Measurements from ENCODE around the gene UGT2B17.

DNA sequence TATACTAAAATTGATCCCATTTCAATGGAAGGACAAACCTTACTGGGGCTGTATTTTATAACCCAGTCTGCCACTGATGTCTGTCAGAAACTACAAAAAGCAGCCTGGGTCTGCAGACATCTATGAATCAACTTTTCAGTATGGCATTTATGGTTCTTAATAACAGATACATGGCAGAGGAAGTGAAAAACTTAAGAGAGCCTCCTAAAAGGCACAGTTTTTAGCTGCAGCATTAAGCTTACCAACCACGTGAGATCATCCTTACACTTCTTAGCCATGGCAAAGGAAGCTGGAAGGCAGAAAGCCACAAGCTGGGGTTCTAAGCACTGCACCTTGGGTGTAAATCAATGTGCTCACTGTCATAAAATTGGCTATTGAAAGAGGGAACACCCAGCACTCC is 16.6 kb upstream of the UGT2B17 start:
- TF ChIP-seq CTCF (IDR thresholded peaks at IDR 0.05 in 8 of 11, conservative IDR thresholded peaks at IDR 0.05 in 3 of 11) (no peak), POLR2A (IDR thresholded peaks at IDR 0.05) (no peak)
